PC-3 (cell line): ENCODE data around the gene ZNF548. TPM values are rescaled to one million over a fixed set of nuclear protein-coding genes. Genes with fewer than 3 reads are reported as not detected.
"Not testable (repeated sequence)": the region's sequence is repeated elsewhere in the genome, so short reads cannot be mapped to it uniquely, and the experiment has no call there.

ENCODE experiments used
- ATAC-seq: fragments of 200-7000 bp; cut with Tn5 transposase; 2 replicates; pipeline ENCODE4 v1.9.1; 2020; ENCODE audit warnings: mild to moderate bottlenecking, moderate library complexity
- BruUV-seq: library from RNA; stranded (reverse); fragments of 400-500 nt; replicated peaks from 2 replicates; lab custom pipeline; 2021; lab: Mats Ljungman, UMichigan
- CTCF ChIA-PET: fragments of 300-600 bp; sonication (Branson Sonifier 250); formaldehyde crosslinking; loops from one replicate; lab custom pipeline; 2022; ENCODE audit warnings: antibody characterized with exemption; lab: Charles Lee
- POLR2A ChIA-PET: fragments of 300-600 bp; sonication (Branson Sonifier 250); formaldehyde crosslinking; loops from one replicate; lab custom pipeline; 2022; ENCODE audit warnings: antibody characterized with exemption; ENCODE audit not compliant: unreplicated experiment; lab: Charles Lee
- DNase-seq: peaks from one replicate; pipeline ENCODE4 v3.0.0-alpha.2; 2015
- H2AFZ ChIP-seq: fragments of 300-600 bp; sonication (generic); 2 replicates; pipeline ENCODE4 v1.6.0; 2016; ENCODE audit warnings: antibody characterized with exemption, low read length
- H3F3A ChIP-seq: fragments of 300-600 bp; sonication (generic); one replicate; pipeline ENCODE4 v1.6.0; 2017; ENCODE audit warnings: antibody characterized with exemption, low read length, control low read depth, mild to moderate bottlenecking; ENCODE audit not compliant: unreplicated experiment
- H3K27ac ChIP-seq: fragments of 300-600 bp; sonication (generic); 2 replicates; pipeline ENCODE4 v1.5.1; 2016; ENCODE audit warnings: mild to moderate bottlenecking, low read length
- H3K27me3 ChIP-seq: fragments of 300-600 bp; sonication (generic); 2 replicates; pipeline ENCODE4 v1.6.1; 2016; ENCODE audit warnings: low read length, mixed read lengths
- H3K36me3 ChIP-seq: fragments of 300-600 bp; sonication (generic); 2 replicates; pipeline ENCODE4 v1.6.1; 2016; ENCODE audit warnings: low read depth, mixed run types, low read length, mixed read lengths
- H3K4me1 ChIP-seq: fragments of 300-600 bp; sonication (generic); 2 replicates; pipeline ENCODE4 v1.5.1; 2016; ENCODE audit warnings: low read length; ENCODE audit not compliant: insufficient read depth
- H3K4me2 ChIP-seq: fragments of 300-600 bp; sonication (generic); 2 replicates; pipeline ENCODE4 v1.6.0; 2016; ENCODE audit warnings: low read length
- H3K4me3 ChIP-seq: fragments of 300-600 bp; sonication (generic); 2 replicates; pipeline ENCODE4 v1.5.1; 2016; ENCODE audit warnings: mild to moderate bottlenecking, low read length, mixed read lengths
- H3K79me2 ChIP-seq: fragments of 300-600 bp; sonication (generic); 2 replicates; pipeline ENCODE4 v1.6.1; 2017; ENCODE audit warnings: low read length, mixed read lengths
- H3K9ac ChIP-seq: fragments of 300-600 bp; sonication (generic); 2 replicates; pipeline ENCODE4 v1.6.0; 2016; ENCODE audit warnings: mild to moderate bottlenecking, low read length
- H3K9me2 ChIP-seq: fragments of 300-600 bp; sonication (generic); replicated peaks from 2 replicates; pipeline ENCODE4 v1.6.1; 2016; ENCODE audit warnings: mixed run types, low read length, mixed read lengths
- H3K9me3 ChIP-seq: fragments of 300-600 bp; sonication (generic); 2 replicates; pipeline ENCODE4 v1.6.1; 2016; ENCODE audit warnings: low read length, mixed read lengths
- H4K20me1 ChIP-seq: fragments of 300-600 bp; sonication (generic); 2 replicates; pipeline ENCODE4 v1.6.1; 2016; ENCODE audit warnings: low read length, mixed read lengths
- CTCF ChIP-seq: fragments of 300-600 bp; sonication (generic); conservative IDR thresholded peaks from 2 replicates; pipeline ENCODE4 v1.5.1; 2017; ENCODE audit warnings: antibody characterized with exemption, low read depth, mild to moderate bottlenecking, low read length
- EZH2 ChIP-seq: fragments of 300-600 bp; sonication (generic); IDR thresholded peaks from one replicate; pipeline ENCODE4 v1.6.1; 2017; ENCODE audit warnings: antibody characterized with exemption, mild to moderate bottlenecking, low read length; ENCODE audit not compliant: unreplicated experiment
- EZH2phosphoT487 ChIP-seq: fragments of 300-600 bp; sonication (generic); IDR thresholded peaks from 2 replicates; pipeline ENCODE4 v1.6.1; 2018; ENCODE audit warnings: mild to moderate bottlenecking, antibody characterized with exemption, low read length, borderline replicate concordance
- intact Hi-C: fragments of 100-400 bp; cut with micrococcal nuclease; formaldehyde crosslinking; loops from 2 replicates; pipeline ENCODE4 v1.9.0; 2023
- total RNA-seq: library from RNA; depleted of rRNA; stranded (reverse); fragments of >200 nt; gene quantifications from 2 replicates; pipeline ENCODE4 v1.2.3, GENCODE V29; 2014

ZNF548 gene
- total RNA-seq, 1 experiment from 2014 or later: 14.4 TPM

DNA sequence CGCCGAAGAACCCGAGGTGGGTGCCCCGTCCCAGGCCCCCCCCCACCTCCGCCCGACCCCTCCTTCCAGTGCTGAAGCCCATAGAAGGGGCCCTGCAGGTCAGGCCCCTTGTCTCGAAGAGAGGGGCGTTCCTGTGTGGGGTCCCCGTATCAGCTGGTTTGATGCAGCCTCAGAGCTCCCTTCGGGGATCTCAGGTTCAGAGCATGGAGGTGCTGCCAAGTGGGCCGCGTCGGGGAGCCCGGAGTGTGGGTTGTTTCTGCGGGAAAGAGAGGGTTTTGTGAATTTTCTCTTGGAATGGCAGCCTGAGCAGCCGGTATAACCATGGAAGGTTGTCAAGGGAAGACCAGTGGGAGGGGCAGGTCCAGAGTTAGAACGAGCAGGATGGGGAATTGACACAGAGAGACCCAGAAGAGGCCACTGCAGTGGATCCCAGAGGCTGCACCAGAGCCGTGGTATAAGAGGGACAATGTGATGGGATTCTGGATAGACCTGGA lies 25.9 kb upstream of the ZNF548 start:
- no peak for TF ChIP-seq CTCF
- no peak for TF ChIP-seq EZH2
- no peak for TF ChIP-seq EZH2phosphoT487

DNA sequence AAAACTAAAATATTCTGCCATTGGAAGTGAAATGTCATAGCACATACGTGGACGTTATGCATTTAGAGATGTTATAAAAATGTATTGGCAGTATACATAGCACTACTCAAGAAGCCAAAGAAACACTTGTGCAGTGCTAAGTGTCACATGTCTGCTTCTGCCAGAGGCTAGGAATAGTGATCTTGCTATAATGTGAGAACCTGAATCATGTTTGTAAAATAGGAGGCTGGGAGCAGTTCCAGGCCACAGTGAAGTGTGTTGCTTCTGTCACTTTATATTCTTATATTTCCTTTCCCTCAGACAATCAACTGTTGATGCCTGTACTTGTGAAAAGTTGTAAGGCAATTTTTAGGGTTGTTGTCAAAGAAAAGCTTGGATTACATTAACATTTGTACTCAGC lies 22.9 kb upstream of the ZNF548 start:
- Histone ChIP-seq H3K79me2 (peaks cover 18% of the 10 kb centered on the region), H3K9me2 (no peaks in the 10 kb centered on the region), H3K9me3 (no peaks in the 10 kb centered on the region), H3K9ac (no peak overlapping the region), H3K4me3 (no peak overlapping the region), H3K27ac (no peak overlapping the region), H4K20me1 (no peaks in the 10 kb centered on the region), H3F3A (no peaks in the 10 kb centered on the region), H3K4me2 (no peak overlapping the region), H3K36me3 (peaks cover 7% of the 10 kb centered on the region; the same call in 1 of the 2 replicates), H2AFZ (no peak overlapping the region), H3K4me1 (peaks cover 13% of the 10 kb centered on the region), H3K27me3 (no peaks in the 10 kb centered on the region)
- DNase-seq (no peak), ATAC-seq (no peak)
- no TSS peak for BruUV-seq
- CTCF ChIA-PET: no interaction called here
- POLR2A ChIA-PET: no interaction called here
- TF ChIP-seq EZH2phosphoT487: no peak
- no peak for TF ChIP-seq CTCF
- TF ChIP-seq EZH2: no peak
- intact Hi-C loops: no loop called here

More for the DNA sequence above, 25.9 kb upstream of the ZNF548 start:
- no peaks in the 10 kb centered on the region for H3K9me2 ChIP-seq
- intact Hi-C loops: loop anchor here (1.0 kb wide), 2 partner anchors 12 to 43 kb away; partner anchors contain the start of genes ZNF304 and ZNF543
- peak overlapping the region; percentile 82 for H3K9ac ChIP-seq
- no peaks in the 10 kb centered on the region for H3K9me3 ChIP-seq
- peak overlapping the region; percentile 80 for H3K4me3 ChIP-seq
- POLR2A ChIA-PET: no interaction called here
- peak; percentile 3; the same call in 1 of the 2 replicates for ATAC-seq
- peaks cover 14% of the 10 kb centered on the region for H3K36me3 ChIP-seq
- H3F3A ChIP-seq: no peaks in the 10 kb centered on the region
- peaks cover 13% of the 10 kb centered on the region for H3K4me1 ChIP-seq
- TSS peak; percentile 49 for BruUV-seq
- peak overlapping the region; percentile 90 for H2AFZ ChIP-seq
- CTCF ChIA-PET: no interaction called here
- H4K20me1 ChIP-seq: no peaks in the 10 kb centered on the region
- no peak for DNase-seq
- no peaks in the 10 kb centered on the region for H3K27me3 ChIP-seq
- H3K79me2 ChIP-seq: peaks cover 18% of the 10 kb centered on the region
- H3K27ac ChIP-seq: peak overlapping the region; percentile 32; the same call in 1 of the 2 replicates
- peak overlapping the region; percentile 85 for H3K4me2 ChIP-seq

GRCh38 chr19:57374179-57374578 lies 15.5 kb upstream of the ZNF548 start:
- POLR2A ChIA-PET: no interaction called here
- Histone ChIP-seq H3F3A (no peaks in the 10 kb centered on the region), H3K9ac (no peak overlapping the region), H3K4me2 (no peak overlapping the region), H3K27ac (no peak overlapping the region), H3K9me2 (no peaks in the 10 kb centered on the region), H2AFZ (no peak overlapping the region), H3K79me2 (no peaks in the 10 kb centered on the region), H3K36me3 (peaks cover 56% of the 10 kb centered on the region), H3K4me1 (no peaks in the 10 kb centered on the region), H3K4me3 (no peak overlapping the region), H3K9me3 (peaks cover 25% of the 10 kb centered on the region), H3K27me3 (no peaks in the 10 kb centered on the region), H4K20me1 (no peaks in the 10 kb centered on the region)
- TF ChIP-seq EZH2 (no peak), EZH2phosphoT487 (no peak), CTCF (no peak)
- ATAC-seq: no peak
- intact Hi-C loops: no loop called here
- no TSS peak for BruUV-seq
- no peak for DNase-seq
- CTCF ChIA-PET: no interaction called here

DNA sequence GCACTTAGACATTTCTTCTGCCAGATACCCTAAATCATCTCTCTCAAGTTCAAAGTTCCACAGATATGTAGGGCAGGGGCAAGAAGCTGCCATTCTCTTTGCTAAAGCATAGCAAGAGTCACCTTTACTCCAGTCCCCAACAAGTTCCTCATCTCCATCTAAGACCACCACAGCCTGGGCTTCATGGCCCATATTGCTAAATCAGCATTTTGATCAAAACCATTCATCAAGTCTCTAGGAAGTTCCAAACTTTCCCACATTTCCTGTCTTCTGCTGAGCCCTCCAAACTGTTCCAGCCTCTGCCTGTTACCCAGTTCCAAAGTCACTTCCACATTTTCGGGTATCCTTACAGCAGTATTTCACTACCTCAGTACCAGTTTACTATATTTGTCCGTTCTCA lies 15.0 kb upstream of the ZNF548 start:
- DNase-seq, POLR2A ChIA-PET, CTCF ChIA-PET: not testable (repeated sequence)

More for the DNA sequence above, 15.0 kb upstream of the ZNF548 start:
- H3K9me2 ChIP-seq, H4K20me1 ChIP-seq, ATAC-seq, BruUV-seq, H3K79me2 ChIP-seq, intact Hi-C loops, H3K27me3 ChIP-seq, H3K4me2 ChIP-seq, H3K4me3 ChIP-seq, H3K4me1 ChIP-seq, H3K9ac ChIP-seq, H3F3A ChIP-seq, H2AFZ ChIP-seq, H3K27ac ChIP-seq: not testable (repeated sequence)
- H3K36me3 ChIP-seq: peaks cover 56% of the 10 kb centered on the region
- H3K9me3 ChIP-seq: peaks cover 25% of the 10 kb centered on the region
